Endometrial microvascular endothelial cells (primary cell): ENCODE measurements around the gene HMCN1. TPM values are rescaled to one million over a fixed set of nuclear protein-coding genes. Genes with fewer than 3 reads are reported as not detected.
"Not testable (repeated sequence)": the region's sequence is repeated elsewhere in the genome, so short reads cannot be mapped to it uniquely, and the experiment has no call there.

Source experiments
- in situ Hi-C: cut with HindIII; loops from 2 replicates; pipeline ENCODE4 v1.10.0; 2017; ENCODE audit warnings: low sequenced_read_pairs, low pct_unique_long_range_greater_than_20kb; ENCODE audit errors: inconsistent ontology term
- total RNA-seq: library from RNA; depleted of rRNA; stranded (reverse); fragments of >200 nt; gene quantifications from one replicate; pipeline ENCODE4 v1.2.3, GENCODE V29; 2015; ENCODE audit errors: inconsistent ontology term

Gene HMCN1
- total RNA-seq, 1 donor from 2014 or later: under 0.01 TPM

DNA sequence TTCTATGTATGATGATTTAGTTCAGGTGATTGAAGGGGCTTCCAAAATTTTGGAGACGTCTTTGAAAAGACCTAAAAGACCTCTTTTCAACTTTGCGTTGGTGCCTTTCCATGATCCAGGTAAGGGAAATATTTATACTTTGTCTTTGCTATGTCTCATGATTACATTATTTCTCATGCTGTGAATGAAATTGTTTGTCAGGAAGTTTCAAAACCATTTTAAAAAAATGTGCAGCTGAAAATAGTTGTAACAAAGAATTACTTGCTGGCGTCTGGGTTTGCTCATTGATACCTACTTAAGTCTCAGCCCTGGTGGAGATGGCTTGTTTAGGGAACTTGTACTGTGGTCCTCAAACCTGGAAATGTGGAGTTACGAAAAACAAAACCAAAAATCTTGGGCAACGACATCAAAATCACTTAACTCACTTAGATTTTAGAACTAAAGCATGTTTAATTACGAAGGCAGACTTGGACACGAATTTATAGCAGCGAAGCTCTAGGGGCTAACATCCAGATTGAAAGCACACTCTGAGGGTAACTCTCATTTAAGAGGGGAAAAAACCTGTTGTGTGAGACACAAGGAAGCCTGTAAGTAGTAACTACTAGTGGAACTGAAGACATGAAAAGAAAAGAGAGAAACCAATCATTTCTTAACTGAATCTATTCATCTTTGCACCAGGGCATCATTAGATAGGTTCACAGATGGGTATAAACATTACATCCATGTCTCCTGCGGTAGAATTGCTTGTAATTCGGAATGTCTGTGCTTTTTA lies 924 bp downstream of the HMCN1 start:
- in situ Hi-C loops: no loop called here

DNA sequence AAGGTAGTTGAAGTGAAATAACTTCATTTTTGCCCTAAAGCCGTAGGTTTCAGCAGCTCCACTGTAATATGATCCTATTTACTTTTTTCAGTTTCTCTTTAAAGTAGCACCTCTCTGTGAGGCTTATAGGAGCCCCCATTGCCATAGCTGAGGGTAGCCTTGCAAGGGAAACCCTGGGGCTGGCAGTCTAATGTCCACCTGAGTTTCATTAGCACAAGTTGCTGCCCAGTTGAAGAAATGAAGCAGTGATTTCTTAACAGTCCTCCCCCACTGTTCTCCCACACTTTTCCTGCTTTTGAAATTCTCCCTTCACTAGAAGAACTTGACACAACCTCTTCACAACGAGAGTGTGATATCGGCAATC lies 1.5 kb downstream of the HMCN1 start:
- in situ Hi-C loops: no loop called here

DNA sequence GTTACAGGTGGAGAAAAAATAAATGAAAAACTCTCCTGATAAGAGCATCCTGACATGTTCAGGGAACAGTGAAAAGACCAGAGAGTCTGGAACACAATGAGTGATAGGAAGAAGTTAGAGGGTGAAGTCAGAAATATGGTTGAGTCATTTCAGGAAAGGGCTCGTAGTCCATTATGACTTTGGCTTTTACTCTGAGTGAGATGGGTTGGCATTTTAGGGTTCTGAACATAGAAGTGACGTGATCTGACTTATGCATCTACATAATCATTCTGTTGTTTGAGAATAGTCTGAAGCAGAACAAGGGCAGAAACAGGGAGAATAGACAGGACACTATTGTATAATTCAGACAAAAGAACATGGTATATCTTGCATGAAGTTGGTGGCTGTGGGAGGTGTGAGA lies 5.8 kb downstream of the HMCN1 start:
- in situ Hi-C loops: no loop called here

DNA sequence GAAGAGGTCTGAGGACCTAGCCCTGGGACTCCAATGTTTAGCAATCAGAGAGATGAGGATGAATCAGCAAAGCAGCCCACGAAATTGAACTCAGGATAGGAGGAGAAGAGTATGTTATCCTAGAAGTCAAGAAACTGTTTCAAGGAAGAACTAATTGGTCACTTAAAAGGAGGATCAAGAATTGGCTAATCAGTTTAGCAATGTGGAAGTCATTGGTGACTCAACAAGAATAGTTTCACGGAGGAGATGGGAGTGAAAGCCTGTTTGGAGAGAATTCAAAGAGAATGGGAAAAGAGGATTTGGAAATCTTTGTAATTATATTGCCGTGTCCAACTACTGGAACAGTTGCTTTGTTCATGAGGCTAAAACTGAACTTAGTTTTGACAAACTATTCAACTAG lies 7.4 kb downstream of the HMCN1 start:
- in situ Hi-C loops: no loop called here

DNA sequence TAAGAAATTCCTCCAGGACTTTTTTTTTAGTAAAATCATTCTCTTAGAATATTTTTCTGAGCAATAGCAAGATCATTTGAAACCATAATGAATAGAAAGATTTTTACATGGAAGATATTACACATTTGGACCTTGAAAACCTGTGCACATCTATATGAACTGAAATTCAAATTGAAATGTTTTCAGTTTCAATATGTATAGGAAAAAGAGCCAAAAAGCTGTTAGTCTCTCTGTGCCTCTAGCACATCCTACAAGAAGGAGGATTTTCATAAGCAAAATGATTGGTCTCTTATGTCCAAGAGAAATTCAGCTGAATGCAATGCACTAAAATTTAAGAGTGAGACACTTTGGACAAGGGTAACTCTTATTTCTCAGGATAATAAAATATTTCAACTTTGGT lies 8.2 kb downstream of the HMCN1 start:
- in situ Hi-C loops: no loop called here

DNA sequence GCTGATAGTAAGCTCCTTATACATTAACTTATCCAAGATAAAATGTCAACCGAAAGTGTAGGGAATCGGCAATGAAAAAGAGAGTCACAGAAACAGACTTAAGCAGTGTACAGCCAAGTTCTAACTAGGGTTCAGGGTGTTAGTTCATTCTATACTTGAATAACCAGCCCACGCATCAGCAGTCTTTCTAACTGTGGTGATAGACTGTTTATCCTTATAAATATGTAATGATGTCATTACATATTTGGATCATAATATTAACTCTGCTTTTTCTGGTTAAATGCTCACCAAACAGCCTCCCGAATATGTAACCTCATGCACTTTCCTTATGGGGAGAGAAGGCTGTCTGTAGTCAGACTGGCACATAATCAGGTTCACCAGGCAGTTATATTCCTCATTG lies 11.0 kb downstream of the HMCN1 start:
- in situ Hi-C loops: no loop called here

GRCh38 chr1:185759061-185759460 lies 24.9 kb downstream of the HMCN1 start:
- in situ Hi-C loops: no loop called here

GRCh38 chr1:185761841-185762240 lies 27.6 kb downstream of the HMCN1 start:
- in situ Hi-C loops: no loop called here

- in situ Hi-C loops: no loop called here
Observed at GRCh38 chr1:185767508-185768120, 33.4 kb downstream of the HMCN1 start.

DNA sequence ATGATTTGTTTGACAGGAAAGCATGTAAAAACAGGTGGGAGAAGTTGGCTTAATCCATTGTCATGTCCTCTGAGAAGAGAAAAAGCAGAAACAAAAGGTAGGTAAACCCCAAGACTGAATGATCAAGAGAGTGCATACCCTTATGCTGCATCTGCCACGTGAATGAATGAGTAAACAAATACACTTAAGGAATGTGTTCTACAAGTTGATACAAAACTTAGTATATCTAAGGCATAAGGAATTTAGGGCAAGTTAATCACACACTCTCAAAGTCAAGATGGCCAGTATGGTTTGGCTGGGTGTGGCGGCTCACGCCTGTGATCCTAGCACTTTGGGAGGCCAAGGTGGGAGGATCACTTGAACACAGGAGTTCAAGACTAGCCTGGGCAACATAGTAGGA lies 34.2 kb downstream of the HMCN1 start:
- in situ Hi-C loops: no loop called here

- in situ Hi-C loops: no loop called here
Observed at GRCh38 chr1:185769136-185769535, 34.9 kb downstream of the HMCN1 start.

DNA sequence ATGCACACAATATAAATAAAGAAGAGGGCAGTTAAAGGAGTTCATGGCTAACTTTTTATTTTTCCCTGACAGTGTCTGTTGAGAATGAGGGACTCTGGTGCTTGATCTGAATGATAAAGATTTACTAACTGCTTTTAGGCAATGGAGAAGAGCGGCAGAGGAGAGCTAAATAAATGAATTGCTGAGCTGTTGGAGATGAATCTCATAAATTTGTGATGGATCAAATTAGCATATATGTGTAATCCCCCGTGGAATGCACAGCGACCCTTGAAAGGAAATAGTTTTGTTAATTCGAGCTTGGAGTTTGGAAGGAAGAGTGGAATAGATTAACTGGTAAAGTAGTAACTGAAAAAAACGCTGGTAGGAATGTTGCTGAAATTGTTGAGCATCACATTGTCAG lies 40.2 kb downstream of the HMCN1 start:
- in situ Hi-C loops: no loop called here

GRCh38 chr1:185775501-185775900 lies 41.3 kb downstream of the HMCN1 start:
- in situ Hi-C loops: no loop called here

- in situ Hi-C loops: no loop called here
Observed at GRCh38 chr1:185776522-185776921, 42.3 kb downstream of the HMCN1 start.

DNA sequence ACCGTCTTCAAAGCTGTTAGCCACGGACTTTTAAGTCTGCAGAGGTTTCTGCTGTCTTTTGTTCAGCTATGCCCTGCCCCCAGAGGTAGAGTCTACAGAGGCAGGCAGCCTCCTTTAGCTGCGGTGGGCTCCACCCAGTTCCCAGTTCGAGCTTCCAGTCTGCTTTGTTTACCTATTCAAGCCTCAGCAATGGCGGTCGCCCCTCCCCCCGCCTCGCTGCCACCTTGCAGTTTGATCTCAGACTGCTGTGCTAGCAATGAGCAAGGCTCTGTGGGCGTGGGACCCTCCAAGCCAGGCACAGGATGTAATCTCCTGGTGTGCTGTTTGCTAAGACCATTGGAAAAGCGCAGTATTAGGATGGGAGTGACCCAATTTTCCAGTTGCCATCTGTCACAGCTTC lies 49.7 kb downstream of the HMCN1 start:
- in situ Hi-C loops: not testable (repeated sequence)

DNA sequence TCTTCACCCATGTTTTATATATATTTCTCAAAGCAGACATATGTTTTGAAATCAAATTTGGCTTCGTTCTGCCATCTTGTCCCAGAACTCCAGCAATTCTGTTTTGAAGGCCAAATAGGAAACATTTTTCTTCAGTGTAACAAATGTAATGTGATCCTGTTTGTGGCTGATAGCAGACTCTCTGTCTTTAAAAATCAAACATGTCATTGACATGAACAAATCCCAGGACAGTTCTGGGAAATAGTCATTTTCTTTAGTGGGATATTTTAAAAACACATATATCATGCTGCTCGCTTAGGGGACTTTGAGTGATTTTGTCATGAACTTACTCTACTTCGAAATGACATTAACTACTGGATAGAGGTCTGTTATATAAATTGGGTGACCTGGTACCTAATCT lies 51.4 kb downstream of the HMCN1 start:
- in situ Hi-C loops: no loop called here

GRCh38 chr1:185786524-185786923 lies 52.3 kb downstream of the HMCN1 start:
- in situ Hi-C loops: no loop called here

- in situ Hi-C loops: no loop called here
Observed at GRCh38 chr1:185787238-185787637, 53.0 kb downstream of the HMCN1 start.

GRCh38 chr1:185788386-185788785 lies 54.2 kb downstream of the HMCN1 start:
- in situ Hi-C loops: no loop called here

- in situ Hi-C loops: no loop called here
Observed at GRCh38 chr1:185789501-185790193, 55.5 kb downstream of the HMCN1 start.
